DOHH2 (cell line): Measurements from ENCODE around the gene MTSS2.

ENCODE experiments used
- H3F3A ChIP-seq: fragments of 200-600 bp; sonication (generic), shearing (Covaris generic); 2 replicates; pipeline ENCODE4 v1.6.0; 2016; ENCODE audit warnings: antibody characterized with exemption, mild to moderate bottlenecking; ENCODE audit not compliant: control insufficient read depth, insufficient read depth
- H3K27ac ChIP-seq: fragments of 200-600 bp; sonication (generic); 2 replicates; pipeline ENCODE4 v1.5.1; 2014; ENCODE audit warnings: low read depth, mild to moderate bottlenecking, low read length, moderate library complexity
- H3K27me3 ChIP-seq: fragments of 200-600 bp; sonication (generic); 2 replicates; pipeline ENCODE4 v1.6.1; 2014; ENCODE audit warnings: mild to moderate bottlenecking, low read length, mixed read lengths; ENCODE audit not compliant: control insufficient read depth
- H3K36me3 ChIP-seq: fragments of 200-600 bp; sonication (generic); 2 replicates; pipeline ENCODE4 v1.6.1; 2014; ENCODE audit warnings: mild to moderate bottlenecking, low read length, moderate library complexity, mixed read lengths; ENCODE audit not compliant: control insufficient read depth
- H3K4me1 ChIP-seq: fragments of 200-600 bp; sonication (generic); 2 replicates; pipeline ENCODE4 v1.6.1; 2014; ENCODE audit warnings: mild to moderate bottlenecking, low read length, mixed read lengths; ENCODE audit not compliant: control insufficient read depth
- H3K4me2 ChIP-seq: fragments of 200-600 bp; sonication (generic); 2 replicates; pipeline ENCODE4 v1.6.0; 2014; ENCODE audit warnings: mild to moderate bottlenecking, low read length, moderate library complexity
- H3K4me3 ChIP-seq: fragments of 200-600 bp; sonication (generic); 2 replicates; pipeline ENCODE4 v1.5.1; 2014; ENCODE audit warnings: mild to moderate bottlenecking, low read length, mixed read lengths
- H3K79me2 ChIP-seq: fragments of 200-600 bp; sonication (generic); 2 replicates; pipeline ENCODE4 v1.6.1; 2014; ENCODE audit warnings: mild to moderate bottlenecking, low read length, mixed read lengths; ENCODE audit not compliant: control insufficient read depth
- H3K9me2 ChIP-seq: fragments of 200-600 bp; sonication (generic); replicated peaks from 2 replicates; pipeline ENCODE4 v1.6.1; 2014; ENCODE audit warnings: mild to moderate bottlenecking, low read length, mixed read lengths; ENCODE audit not compliant: control insufficient read depth
- H3K9me3 ChIP-seq: fragments of 200-600 bp; sonication (generic); 2 replicates; pipeline ENCODE4 v1.6.1; 2014; ENCODE audit warnings: antibody characterized with exemption, low read length, mixed read lengths; ENCODE audit not compliant: control insufficient read depth, insufficient read depth
- H4K20me1 ChIP-seq: fragments of 200-600 bp; sonication (generic); 2 replicates; pipeline ENCODE4 v1.6.0; 2014; ENCODE audit warnings: low read depth, mild to moderate bottlenecking, antibody characterized with exemption, low read length, moderate library complexity; ENCODE audit not compliant: control insufficient read depth, insufficient read depth
- EZH2phosphoT487 ChIP-seq: fragments of 200-600 bp; sonication (generic); IDR thresholded peaks from 2 replicates; pipeline ENCODE4 v1.6.1; 2017; ENCODE audit warnings: borderline replicate concordance, mild to moderate bottlenecking, antibody characterized with exemption, low read length, moderate library complexity, mixed read lengths
- TF ChIP-seq, protein P1 (sequence below): fragments of 200-600 bp; sonication (generic); IDR thresholded peaks from one replicate; pipeline ENCODE4 v1.5.1; 2014; ENCODE audit warnings: antibody characterized with exemption, mild to moderate bottlenecking, low read depth, low read length; ENCODE audit not compliant: poor library complexity, severe bottlenecking

The MTSS2 gene

DNA sequence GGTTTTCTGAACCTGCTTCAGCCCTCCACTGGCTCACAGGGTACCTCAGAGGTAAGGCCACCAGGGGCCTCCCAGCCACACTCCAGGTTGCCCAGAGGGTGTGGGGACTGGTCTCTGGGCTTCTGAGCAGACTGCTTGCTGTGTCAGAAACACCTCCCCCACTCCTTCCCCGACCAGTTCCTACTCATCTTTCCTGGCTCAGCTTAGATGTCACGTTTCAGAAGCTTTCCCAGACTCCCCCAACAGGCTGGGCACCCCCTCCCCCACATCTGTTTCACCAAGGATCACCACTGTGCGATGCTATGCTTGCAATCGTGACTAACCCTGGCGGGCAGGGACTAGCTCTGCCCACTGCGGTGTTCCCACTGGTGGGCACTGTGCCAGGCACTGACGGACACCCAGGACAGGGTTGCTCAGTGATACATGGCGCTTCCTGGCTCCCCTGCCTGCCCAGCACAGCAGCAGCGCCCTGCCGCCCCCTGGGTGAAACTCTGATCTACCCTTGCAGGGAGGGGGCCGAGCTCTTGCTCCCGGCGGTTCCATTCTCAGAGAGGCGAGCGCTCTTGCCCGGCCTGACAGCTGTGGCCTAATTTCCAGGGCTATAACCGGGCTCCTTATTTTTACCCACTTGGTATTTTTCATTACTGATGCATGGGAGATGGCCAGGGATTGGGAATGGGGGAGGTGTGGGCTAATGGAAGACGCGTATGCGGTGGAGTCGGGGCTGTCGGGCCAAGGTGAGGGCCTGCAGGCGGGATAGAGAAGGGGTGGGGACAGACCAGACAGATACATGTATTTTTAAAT is 29.4 kb upstream of the MTSS2 start:
- Histone ChIP-seq H3K9me3 (no peaks in the 10 kb centered on the region), H3K36me3 (no peaks in the 10 kb centered on the region), H3K79me2 (no peaks in the 10 kb centered on the region), H4K20me1 (no peaks in the 10 kb centered on the region), H3K27me3 (no peaks in the 10 kb centered on the region), H3K4me3 (no peak overlapping the region), H3K4me1 (no peaks in the 10 kb centered on the region), H3K27ac (no peak overlapping the region), H3F3A (no peaks in the 10 kb centered on the region), H3K4me2 (no peak overlapping the region), H3K9me2 (no peaks in the 10 kb centered on the region)
- TF ChIP-seq, protein P1, sequence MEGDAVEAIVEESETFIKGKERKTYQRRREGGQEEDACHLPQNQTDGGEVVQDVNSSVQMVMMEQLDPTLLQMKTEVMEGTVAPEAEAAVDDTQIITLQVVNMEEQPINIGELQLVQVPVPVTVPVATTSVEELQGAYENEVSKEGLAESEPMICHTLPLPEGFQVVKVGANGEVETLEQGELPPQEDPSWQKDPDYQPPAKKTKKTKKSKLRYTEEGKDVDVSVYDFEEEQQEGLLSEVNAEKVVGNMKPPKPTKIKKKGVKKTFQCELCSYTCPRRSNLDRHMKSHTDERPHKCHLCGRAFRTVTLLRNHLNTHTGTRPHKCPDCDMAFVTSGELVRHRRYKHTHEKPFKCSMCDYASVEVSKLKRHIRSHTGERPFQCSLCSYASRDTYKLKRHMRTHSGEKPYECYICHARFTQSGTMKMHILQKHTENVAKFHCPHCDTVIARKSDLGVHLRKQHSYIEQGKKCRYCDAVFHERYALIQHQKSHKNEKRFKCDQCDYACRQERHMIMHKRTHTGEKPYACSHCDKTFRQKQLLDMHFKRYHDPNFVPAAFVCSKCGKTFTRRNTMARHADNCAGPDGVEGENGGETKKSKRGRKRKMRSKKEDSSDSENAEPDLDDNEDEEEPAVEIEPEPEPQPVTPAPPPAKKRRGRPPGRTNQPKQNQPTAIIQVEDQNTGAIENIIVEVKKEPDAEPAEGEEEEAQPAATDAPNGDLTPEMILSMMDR: no peak
- TF ChIP-seq EZH2phosphoT487: no peak

- H4K20me1 ChIP-seq: no peaks in the 10 kb centered on the region
- no peaks in the 10 kb centered on the region for H3K4me1 ChIP-seq
- no peaks in the 10 kb centered on the region for H3K36me3 ChIP-seq
- no peaks in the 10 kb centered on the region for H3K9me3 ChIP-seq
- H3F3A ChIP-seq: no peaks in the 10 kb centered on the region
- no peak overlapping the region for H3K27ac ChIP-seq
- H3K79me2 ChIP-seq: no peaks in the 10 kb centered on the region
- H3K27me3 ChIP-seq: no peaks in the 10 kb centered on the region
- H3K4me3 ChIP-seq: no peak overlapping the region
- no peak overlapping the region for H3K4me2 ChIP-seq
- no peak for TF ChIP-seq EZH2phosphoT487
- TF ChIP-seq, protein P1: no peak
- no peaks in the 10 kb centered on the region for H3K9me2 ChIP-seq
These were observed 28.8 kb upstream of the MTSS2 start for GRCh38 chr16:70714581-70715054.

DNA sequence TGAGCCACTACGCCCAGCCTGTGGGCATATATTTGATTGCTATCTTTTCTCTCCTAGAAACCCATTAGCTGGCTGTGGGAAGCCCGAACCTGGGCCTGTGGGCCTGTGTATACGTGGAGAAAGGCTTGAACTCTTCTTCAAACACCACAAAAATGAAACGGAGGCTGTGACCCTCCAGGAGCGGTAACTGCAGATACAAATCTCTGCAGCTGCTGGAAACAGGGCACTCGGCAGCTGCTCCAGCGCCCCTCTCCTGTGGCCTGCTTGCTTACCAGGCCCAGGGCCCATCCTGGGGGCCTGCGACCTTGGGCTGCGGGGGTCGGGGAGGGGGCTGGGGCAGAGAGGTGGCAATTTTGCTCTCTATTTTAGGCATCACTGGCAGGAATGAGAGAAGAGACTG is 28.0 kb upstream of the MTSS2 start:
- H3K4me2 ChIP-seq: no peak overlapping the region
- TF ChIP-seq, protein P1: no peak
- TF ChIP-seq EZH2phosphoT487: no peak
- no peaks in the 10 kb centered on the region for H3K9me2 ChIP-seq
- no peaks in the 10 kb centered on the region for H3K4me1 ChIP-seq
- H4K20me1 ChIP-seq: no peaks in the 10 kb centered on the region
- no peak overlapping the region for H3K4me3 ChIP-seq
- H3F3A ChIP-seq: no peaks in the 10 kb centered on the region
- H3K79me2 ChIP-seq: no peaks in the 10 kb centered on the region
- no peaks in the 10 kb centered on the region for H3K9me3 ChIP-seq
- no peaks in the 10 kb centered on the region for H3K36me3 ChIP-seq
- H3K27ac ChIP-seq: no peak overlapping the region
- H3K27me3 ChIP-seq: no peaks in the 10 kb centered on the region
